Measurements from ENCODE around the gene CLTB. TPM values are rescaled to one million over a fixed set of nuclear protein-coding genes. Genes with fewer than 3 reads are reported as not detected.

The CLTB gene
- polyA plus RNA-seq, 1 of the 3 experiments (the other 2 are of a cell fraction) = 91.2 TPM

DNA sequence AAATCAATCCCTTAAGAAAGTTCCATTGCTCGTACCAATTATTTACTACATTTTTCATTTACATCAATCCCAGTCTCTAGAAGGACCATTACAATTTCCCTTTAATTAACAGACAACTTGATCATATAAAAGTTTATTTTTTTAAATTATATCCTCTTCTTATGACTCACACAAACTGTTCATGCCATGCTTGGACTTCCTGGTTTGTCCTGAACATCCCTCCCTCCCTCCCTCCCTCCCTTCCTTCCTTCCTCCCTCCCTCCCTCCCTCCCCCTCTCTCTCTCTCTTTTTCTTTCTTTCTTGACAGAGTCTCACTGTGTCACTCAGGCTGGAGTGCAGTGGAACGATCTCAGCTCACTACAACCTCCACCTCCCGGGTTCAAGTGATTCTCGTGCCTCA is 11.6 kb upstream of the CLTB start:
- no peak overlapping the region for H2AFZ ChIP-seq (ENCODE audit: low read depth)
- no peaks in the 10 kb centered on the region for H3F3A ChIP-seq (replicated peaks; ENCODE audit: insufficient read depth)
- H4K20me1 ChIP-seq (ENCODE audit: insufficient read depth) = no peaks in the 10 kb centered on the region
- H3K4me2 ChIP-seq = no peak overlapping the region
- no peaks in the 10 kb centered on the region for H3K9me2 ChIP-seq
- no peaks in the 10 kb centered on the region for H3K36me3 ChIP-seq (replicated peaks in 1 of 2; ENCODE audit: control insufficient read depth in 1 of 2, insufficient read depth in 2 of 2, low read length in 1 of 2)
- no peaks in the 10 kb centered on the region for H3K9me3 ChIP-seq
- H3K4me3 ChIP-seq (ENCODE audit: low read depth in 2 of 2, low read length in 1 of 2) = no peak overlapping the region
- no peak for DNase-seq
- H3K79me2 ChIP-seq (ENCODE audit: insufficient read depth) = no peaks in the 10 kb centered on the region
- H3K4me1 ChIP-seq (ENCODE audit: control insufficient read depth in 1 of 2, insufficient read depth in 2 of 2, low read depth in 1 of 2, low read length in 1 of 2) = no peaks in the 10 kb centered on the region
- POLR2A ChIA-PET = no interaction called here
- H3K27me3 ChIP-seq (ENCODE audit: insufficient read depth) = no peaks in the 10 kb centered on the region; the same call in 1 of the 2 replicates
- no peak overlapping the region for H3K9ac ChIP-seq
- WGBS (ENCODE audit: low lambda C conversion rate) = 73% methylated on average over 4 of the region's 4 CpGs
- H3K27ac ChIP-seq (ENCODE audit: low read depth in 2 of 2, low read length in 1 of 2) = no peak overlapping the region
- CTCF ChIA-PET = interaction anchor here (1.3 to 3.4 kb wide), 2 partner anchors 11 to 20 kb away, joined by 4 to 15 read pairs; partner anchors contain the start of genes CLTB and FAF2
- TF ChIP-seq NFIC (IDR thresholded peaks at IDR 0.05; ENCODE audit: borderline replicate concordance) (no peak), SIN3A (IDR thresholded peaks at IDR 0.05; ENCODE audit: borderline replicate concordance, low read depth, low read length) (no peak), TAF1 (IDR thresholded peaks at IDR 0.05; ENCODE audit: borderline replicate concordance, low read depth, low read length) (no peak), SMC3 (IDR thresholded peaks at IDR 0.05; ENCODE audit: low read depth, low read length) (no peak), ELF1 (IDR thresholded peaks at IDR 0.05) (no peak), TEAD4 (IDR thresholded peaks at IDR 0.05; ENCODE audit: borderline replicate concordance, insufficient read depth) (no peak)
- TF ChIP-seq, protein P1, sequence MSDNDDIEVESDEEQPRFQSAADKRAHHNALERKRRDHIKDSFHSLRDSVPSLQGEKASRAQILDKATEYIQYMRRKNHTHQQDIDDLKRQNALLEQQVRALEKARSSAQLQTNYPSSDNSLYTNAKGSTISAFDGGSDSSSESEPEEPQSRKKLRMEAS (IDR thresholded peaks at IDR 0.05; ENCODE audit: low read depth) = no peak
- TF ChIP-seq, protein P2, sequence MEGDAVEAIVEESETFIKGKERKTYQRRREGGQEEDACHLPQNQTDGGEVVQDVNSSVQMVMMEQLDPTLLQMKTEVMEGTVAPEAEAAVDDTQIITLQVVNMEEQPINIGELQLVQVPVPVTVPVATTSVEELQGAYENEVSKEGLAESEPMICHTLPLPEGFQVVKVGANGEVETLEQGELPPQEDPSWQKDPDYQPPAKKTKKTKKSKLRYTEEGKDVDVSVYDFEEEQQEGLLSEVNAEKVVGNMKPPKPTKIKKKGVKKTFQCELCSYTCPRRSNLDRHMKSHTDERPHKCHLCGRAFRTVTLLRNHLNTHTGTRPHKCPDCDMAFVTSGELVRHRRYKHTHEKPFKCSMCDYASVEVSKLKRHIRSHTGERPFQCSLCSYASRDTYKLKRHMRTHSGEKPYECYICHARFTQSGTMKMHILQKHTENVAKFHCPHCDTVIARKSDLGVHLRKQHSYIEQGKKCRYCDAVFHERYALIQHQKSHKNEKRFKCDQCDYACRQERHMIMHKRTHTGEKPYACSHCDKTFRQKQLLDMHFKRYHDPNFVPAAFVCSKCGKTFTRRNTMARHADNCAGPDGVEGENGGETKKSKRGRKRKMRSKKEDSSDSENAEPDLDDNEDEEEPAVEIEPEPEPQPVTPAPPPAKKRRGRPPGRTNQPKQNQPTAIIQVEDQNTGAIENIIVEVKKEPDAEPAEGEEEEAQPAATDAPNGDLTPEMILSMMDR (IDR thresholded peaks at IDR 0.05) = no peak

DNA sequence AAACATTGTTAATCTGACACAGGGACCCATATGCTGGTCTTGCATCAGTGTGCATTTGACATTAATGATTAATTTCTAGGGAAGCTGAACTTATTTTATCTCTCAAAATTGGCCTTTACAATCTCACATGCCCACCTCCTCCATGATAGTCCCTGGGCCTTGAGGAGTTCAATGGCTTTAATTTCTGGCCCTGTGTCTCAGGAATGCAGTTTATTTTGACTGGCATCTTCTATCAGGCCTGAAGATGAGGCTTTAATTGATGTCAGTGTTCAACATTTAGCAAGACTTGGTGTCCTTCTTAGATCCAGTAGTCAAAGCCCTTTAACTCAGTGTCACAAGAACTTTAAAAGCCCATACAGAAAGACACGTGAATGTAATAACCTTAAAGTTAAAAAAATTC is 10.5 kb upstream of the CLTB start:
- TF ChIP-seq, protein P3, sequence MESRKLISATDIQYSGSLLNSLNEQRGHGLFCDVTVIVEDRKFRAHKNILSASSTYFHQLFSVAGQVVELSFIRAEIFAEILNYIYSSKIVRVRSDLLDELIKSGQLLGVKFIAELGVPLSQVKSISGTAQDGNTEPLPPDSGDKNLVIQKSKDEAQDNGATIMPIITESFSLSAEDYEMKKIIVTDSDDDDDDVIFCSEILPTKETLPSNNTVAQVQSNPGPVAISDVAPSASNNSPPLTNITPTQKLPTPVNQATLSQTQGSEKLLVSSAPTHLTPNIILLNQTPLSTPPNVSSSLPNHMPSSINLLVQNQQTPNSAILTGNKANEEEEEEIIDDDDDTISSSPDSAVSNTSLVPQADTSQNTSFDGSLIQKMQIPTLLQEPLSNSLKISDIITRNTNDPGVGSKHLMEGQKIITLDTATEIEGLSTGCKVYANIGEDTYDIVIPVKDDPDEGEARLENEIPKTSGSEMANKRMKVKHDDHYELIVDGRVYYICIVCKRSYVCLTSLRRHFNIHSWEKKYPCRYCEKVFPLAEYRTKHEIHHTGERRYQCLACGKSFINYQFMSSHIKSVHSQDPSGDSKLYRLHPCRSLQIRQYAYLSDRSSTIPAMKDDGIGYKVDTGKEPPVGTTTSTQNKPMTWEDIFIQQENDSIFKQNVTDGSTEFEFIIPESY (IDR thresholded peaks at IDR 0.05; ENCODE audit: borderline replicate concordance, low read depth) = no peak
- no peak for TF ChIP-seq FOXM1 (IDR thresholded peaks at IDR 0.05; ENCODE audit: low read depth)
- TF ChIP-seq CHD2 (IDR thresholded peaks at IDR 0.05; ENCODE audit: low read length, partially characterized antibody) = no peak
- no peak for TF ChIP-seq TEAD4 (IDR thresholded peaks at IDR 0.05; ENCODE audit: borderline replicate concordance, insufficient read depth)
- TF ChIP-seq GABPA (IDR thresholded peaks at IDR 0.05; ENCODE audit: low read depth) = no peak
- TF ChIP-seq, protein P2 (IDR thresholded peaks at IDR 0.05) = no peak
- no peak overlapping the region for H2AFZ ChIP-seq (ENCODE audit: low read depth)
- H3K9ac ChIP-seq = no peak overlapping the region
- no peak overlapping the region for H3K27ac ChIP-seq (ENCODE audit: low read depth in 2 of 2, low read length in 1 of 2)
- H3K79me2 ChIP-seq (ENCODE audit: insufficient read depth) = no peaks in the 10 kb centered on the region
- no peaks in the 10 kb centered on the region for H3F3A ChIP-seq (replicated peaks; ENCODE audit: insufficient read depth)
- H3K27me3 ChIP-seq (ENCODE audit: insufficient read depth) = no peaks in the 10 kb centered on the region; the same call in 1 of the 2 replicates
- H3K9me3 ChIP-seq = no peaks in the 10 kb centered on the region
- H3K36me3 ChIP-seq (replicated peaks in 1 of 2; ENCODE audit: control insufficient read depth in 1 of 2, insufficient read depth in 2 of 2, low read length in 1 of 2) = no peaks in the 10 kb centered on the region
- no peak overlapping the region for H3K4me3 ChIP-seq (ENCODE audit: low read depth in 2 of 2, low read length in 1 of 2)
- no peak overlapping the region for H3K4me2 ChIP-seq
- no peak for DNase-seq
- H3K4me1 ChIP-seq (ENCODE audit: control insufficient read depth in 1 of 2, insufficient read depth in 2 of 2, low read depth in 1 of 2, low read length in 1 of 2) = no peaks in the 10 kb centered on the region
- ChIA-PET POLR2A (interaction anchor here (0.7 kb wide), 1 partner anchor 1906 kb away, joined by 4 read pairs; no protein-coding TSS in a partner anchor), CTCF (interaction anchor here (1.2 kb wide), 1 partner anchor 152 kb away, joined by 3 read pairs; no protein-coding TSS in a partner anchor)
- H4K20me1 ChIP-seq (ENCODE audit: insufficient read depth) = no peaks in the 10 kb centered on the region
- no peaks in the 10 kb centered on the region for H3K9me2 ChIP-seq
- WGBS (ENCODE audit: low lambda C conversion rate) = 64% methylated on average over 1 of the region's 1 CpG
